Hepatocyte (in vitro differentiated cells): ENCODE data around the gene TSHZ1. TPM values are rescaled to one million over a fixed set of nuclear protein-coding genes. Genes with fewer than 3 reads are reported as not detected.

Source experiments
- DNase-seq: peaks from one replicate; pipeline ENCODE4 v3.0.0-alpha.2; 2016; ENCODE audit warnings: low spot score
- H2AFZ ChIP-seq: fragments of 200-600 bp; sonication (generic); 2 replicates; pipeline ENCODE4 v1.6.0; 2016; ENCODE audit warnings: antibody characterized with exemption, mild to moderate bottlenecking
- H3K27ac ChIP-seq: fragments of 200-600 bp; sonication (generic); 2 replicates; pipeline ENCODE4 v1.5.1; 2016; ENCODE audit warnings: mild to moderate bottlenecking
- H3K27me3 ChIP-seq: fragments of 200-600 bp; sonication (generic); 2 replicates; pipeline ENCODE4 v1.6.1; 2016
- H3K36me3 ChIP-seq: fragments of 200-600 bp; sonication (generic); replicated peaks from 2 replicates; pipeline ENCODE4 v1.5.1; 2016; ENCODE audit warnings: low read depth; ENCODE audit not compliant: insufficient read depth
- H3K4me1 ChIP-seq: fragments of 200-600 bp; sonication (generic); 2 replicates; pipeline ENCODE4 v1.5.1; 2016; ENCODE audit warnings: mild to moderate bottlenecking, moderate library complexity; ENCODE audit not compliant: insufficient read depth
- H3K4me2 ChIP-seq: fragments of 200-600 bp; sonication (generic); 2 replicates; pipeline ENCODE4 v1.6.0; 2016
- H3K4me3 ChIP-seq: fragments of 200-600 bp; sonication (generic); 2 replicates; pipeline ENCODE4 v1.5.1; 2016; ENCODE audit warnings: mild to moderate bottlenecking
- H3K79me2 ChIP-seq: fragments of 200-600 bp; sonication (generic); 2 replicates; pipeline ENCODE4 v1.6.0; 2017; ENCODE audit warnings: mild to moderate bottlenecking
- H3K9me2 ChIP-seq: fragments of 200-600 bp; sonication (generic); replicated peaks from 2 replicates; pipeline ENCODE4 v1.6.0; 2017; ENCODE audit warnings: mild to moderate bottlenecking; ENCODE audit not compliant: insufficient read depth
- H3K9me3 ChIP-seq: fragments of 200-600 bp; sonication (generic); 2 replicates; pipeline ENCODE4 v1.5.1; 2016; ENCODE audit warnings: low read depth, mild to moderate bottlenecking
- H4K20me1 ChIP-seq: fragments of 200-600 bp; sonication (generic); 2 replicates; pipeline ENCODE4 v1.6.0; 2016; ENCODE audit warnings: mild to moderate bottlenecking; ENCODE audit not compliant: insufficient read depth, poor library complexity, severe bottlenecking
- CTCF ChIP-seq: fragments of 200-600 bp; sonication (generic); IDR thresholded peaks from 2 replicates; pipeline ENCODE4 v1.5.1; 2016; ENCODE audit warnings: antibody characterized with exemption, mild to moderate bottlenecking; ENCODE audit not compliant: poor library complexity
- EZH2 ChIP-seq: fragments of 200-600 bp; sonication (generic); IDR thresholded peaks from 2 replicates; pipeline ENCODE4 v1.6.1; 2016; ENCODE audit warnings: antibody characterized with exemption, mild to moderate bottlenecking, borderline replicate concordance
- EZH2phosphoT487 ChIP-seq: fragments of 200-600 bp; sonication (generic); IDR thresholded peaks from one replicate; pipeline ENCODE4 v1.6.1; 2018; ENCODE audit warnings: antibody characterized with exemption, mild to moderate bottlenecking, low read depth, moderate library complexity; ENCODE audit not compliant: unreplicated experiment, severe bottlenecking
- WGBS: methylation state at CpG from one replicate; pipeline ENCODE4 v1.1.6; 2016; ENCODE audit warnings: low lambda C conversion rate; ENCODE audit errors: missing lambda C conversion rate; 5-methylcytosine and 5-hydroxymethylcytosine counted together
- polyA plus RNA-seq: library from polyadenylated mRNA; unstranded; fragments of >200 nt; fragmentation: Nextera tagmentation; extraction: Ambion mirVana; gene quantifications from 2 replicates; pipeline ENCODE4 v1.2.1, GENCODE V29; 2016
- total RNA-seq: library from RNA; depleted of rRNA; stranded (reverse); fragments of >200 nt; gene quantifications from 2 replicates; pipeline ENCODE4 v1.2.3, GENCODE V29; 2014

The TSHZ1 gene
- total and polyA plus RNA-seq, 2 experiments from 2014 or later = 8.5 to 13.1 TPM

DNA sequence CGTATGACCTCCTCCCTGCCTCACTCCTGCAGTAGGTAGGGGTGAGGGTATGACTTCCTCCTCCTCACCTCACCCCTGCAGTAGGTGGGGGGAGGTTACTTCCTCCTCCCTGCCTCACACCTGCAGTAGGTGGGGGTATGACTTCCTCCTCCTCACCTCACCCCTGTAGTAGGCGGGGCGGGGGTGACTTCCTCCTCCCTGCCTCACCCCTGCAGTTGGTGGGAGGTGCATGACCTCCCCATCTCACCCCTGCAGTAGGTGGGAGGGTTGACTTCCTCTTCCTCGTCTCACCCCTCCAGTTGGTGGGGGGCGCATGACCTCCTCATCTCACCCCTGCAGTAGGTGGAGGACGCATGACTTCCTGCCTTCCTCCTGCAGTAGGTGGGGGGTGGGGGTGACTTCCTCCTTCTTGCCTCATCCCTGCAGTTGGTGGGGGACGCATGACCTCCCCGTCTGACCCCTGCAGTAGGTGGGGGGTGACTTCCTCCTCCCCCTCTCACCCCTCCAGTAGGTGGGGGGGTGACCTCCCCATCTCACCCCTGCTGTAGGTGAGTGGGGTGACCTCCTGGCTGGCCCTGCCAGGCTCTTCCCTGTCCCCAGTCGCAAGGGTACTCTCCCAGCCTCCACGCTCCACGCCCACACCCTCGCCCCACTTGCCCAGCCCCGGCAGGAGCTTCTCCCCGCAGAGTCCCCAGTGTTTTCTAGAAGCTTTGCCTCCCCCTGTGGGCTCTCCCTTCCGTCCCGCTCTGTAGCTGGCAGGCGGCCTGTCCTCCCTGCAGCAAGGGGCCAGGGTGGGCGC lies 39.3 kb downstream of the TSHZ1 start:
- over 99% methylated on average over 12 of the region's 18 CpGs for WGBS
- no peak overlapping the region for H2AFZ ChIP-seq
- H3K4me1 ChIP-seq = peaks cover 33% of the 10 kb centered on the region
- H3K27me3 ChIP-seq = no peaks in the 10 kb centered on the region
- no peak overlapping the region for H3K27ac ChIP-seq
- no peak overlapping the region for H3K4me2 ChIP-seq
- DNase-seq = no peak
- no peaks in the 10 kb centered on the region for H3K9me3 ChIP-seq
- H3K4me3 ChIP-seq = no peak overlapping the region
- no peaks in the 10 kb centered on the region for H3K36me3 ChIP-seq
- TF ChIP-seq EZH2phosphoT487 = no peak
- TF ChIP-seq CTCF = no peak
- TF ChIP-seq EZH2 = no peak
- peaks cover 6% of the 10 kb centered on the region for H4K20me1 ChIP-seq
- peaks cover 84% of the 10 kb centered on the region for H3K79me2 ChIP-seq
- H3K9me2 ChIP-seq = no peaks in the 10 kb centered on the region

DNA sequence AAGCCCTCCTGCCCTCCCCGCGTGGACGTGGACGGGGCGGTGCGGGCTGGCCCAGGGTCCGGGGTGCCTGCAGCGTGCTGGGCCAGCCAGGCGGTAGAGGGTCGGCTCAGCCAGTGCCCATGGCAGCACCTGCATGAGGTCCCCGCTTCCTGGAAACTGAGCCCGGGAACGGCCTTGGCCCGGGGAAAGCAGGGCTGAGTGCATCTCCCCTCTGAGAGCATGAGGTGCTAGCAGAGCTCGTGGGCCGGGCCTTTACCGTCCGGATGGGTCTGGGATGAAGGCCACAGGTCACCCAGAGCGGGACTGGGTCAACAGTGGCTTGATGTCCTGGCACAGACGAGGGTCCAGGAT lies 39.8 kb downstream of the TSHZ1 start:
- no peak for DNase-seq
- H3K27me3 ChIP-seq = no peaks in the 10 kb centered on the region
- peaks cover 84% of the 10 kb centered on the region for H3K79me2 ChIP-seq
- no peak overlapping the region for H3K27ac ChIP-seq
- no peaks in the 10 kb centered on the region for H3K36me3 ChIP-seq
- 98% methylated on average over 20 of the region's 20 CpGs for WGBS
- H4K20me1 ChIP-seq = peaks cover 6% of the 10 kb centered on the region
- TF ChIP-seq EZH2phosphoT487 (no peak), EZH2 (no peak), CTCF (no peak)
- H3K9me2 ChIP-seq = no peaks in the 10 kb centered on the region
- peaks cover 28% of the 10 kb centered on the region for H3K4me1 ChIP-seq
- H3K4me3 ChIP-seq = no peak overlapping the region
- H3K9me3 ChIP-seq = no peaks in the 10 kb centered on the region
- H3K4me2 ChIP-seq = no peak overlapping the region
- H2AFZ ChIP-seq = no peak overlapping the region

DNA sequence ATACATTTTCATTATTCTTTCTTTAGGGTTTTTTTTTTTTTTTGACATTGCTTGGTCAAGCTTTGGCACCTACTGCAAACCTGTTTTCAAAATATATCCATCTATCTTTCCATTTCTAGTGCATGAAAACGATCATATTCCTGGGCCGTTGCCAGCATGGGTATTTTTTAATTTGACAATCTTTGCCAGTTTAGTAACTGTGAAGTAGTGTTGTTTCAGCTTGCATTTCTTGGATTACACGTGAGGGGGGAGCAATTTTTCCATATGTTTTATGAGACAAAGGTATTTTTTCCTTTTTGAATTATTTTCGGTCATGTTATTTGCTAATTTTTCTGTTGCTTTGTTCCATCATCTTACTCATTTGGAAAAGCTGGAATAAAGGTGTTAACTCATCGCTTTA lies 40.9 kb downstream of the TSHZ1 start:
- H3K4me3 ChIP-seq = no peak overlapping the region
- peaks cover 19% of the 10 kb centered on the region for H3K4me1 ChIP-seq
- no peak overlapping the region for H3K4me2 ChIP-seq
- H3K36me3 ChIP-seq = no peaks in the 10 kb centered on the region
- H3K9me2 ChIP-seq = no peaks in the 10 kb centered on the region
- WGBS = 95% methylated on average over 5 of the region's 5 CpGs
- TF ChIP-seq EZH2 (no peak), EZH2phosphoT487 (no peak), CTCF (no peak)
- peaks cover 6% of the 10 kb centered on the region for H4K20me1 ChIP-seq
- no peaks in the 10 kb centered on the region for H3K27me3 ChIP-seq
- no peak overlapping the region for H2AFZ ChIP-seq
- H3K79me2 ChIP-seq = peaks cover 87% of the 10 kb centered on the region
- H3K27ac ChIP-seq = no peak overlapping the region
- no peak for DNase-seq
- H3K9me3 ChIP-seq = no peaks in the 10 kb centered on the region
